ENCODE measurements around the gene MASP2.
"Not testable (repeated sequence)": the region's sequence is repeated elsewhere in the genome, so short reads cannot be mapped to it uniquely, and the experiment has no call there.

The MASP2 gene

GRCh38 chr1:11039351-11040104, 7.5 kb downstream of the MASP2 start:
- DNase-seq (ENCODE audit: low read depth): no peak

GRCh38 chr1:11037740-11038182, 9.3 kb downstream of the MASP2 start:
- peak; percentile 68 for DNase-seq (ENCODE audit: low read depth)

GRCh38 chr1:11037019-11037739, 9.9 kb downstream of the MASP2 start:
- DNase-seq (ENCODE audit: low read depth): not testable (repeated sequence)

- no peak for DNase-seq (ENCODE audit: low read depth)
These were observed 15.3 kb downstream of the MASP2 start for GRCh38 chr1:11031624-11032262.

- no peak for DNase-seq (ENCODE audit: low read depth)
These were observed 16.2 kb downstream of the MASP2 start for GRCh38 chr1:11030865-11031264.

GRCh38 chr1:11028018-11028417, 19.0 kb downstream of the MASP2 start:
- no peak for DNase-seq (ENCODE audit: low read depth)

- DNase-seq (ENCODE audit: low read depth): no peak
These were observed 19.7 kb downstream of the MASP2 start for GRCh38 chr1:11027316-11027715.

GRCh38 chr1:11026903-11027302, 20.1 kb downstream of the MASP2 start:
- no peak for DNase-seq (ENCODE audit: low read depth)

GRCh38 chr1:11026052-11026451, 21.0 kb downstream of the MASP2 start:
- no peak for DNase-seq (ENCODE audit: low read depth)

GRCh38 chr1:11025618-11026017, 21.4 kb downstream of the MASP2 start:
- no peak for DNase-seq (ENCODE audit: low read depth)

GRCh38 chr1:11024874-11025203, 22.2 kb downstream of the MASP2 start:
- DNase-seq (ENCODE audit: low read depth): no peak

- DNase-seq (ENCODE audit: low read depth): no peak
These were observed 22.7 kb downstream of the MASP2 start for GRCh38 chr1:11024154-11024873.

GRCh38 chr1:11023201-11023600, 23.8 kb downstream of the MASP2 start:
- no peak for DNase-seq (ENCODE audit: low read depth)

- no peak for DNase-seq (ENCODE audit: low read depth)
These were observed 27.1 kb downstream of the MASP2 start for GRCh38 chr1:11019971-11020370.

- DNase-seq (ENCODE audit: low read depth): not testable (repeated sequence)
These were observed 27.7 kb downstream of the MASP2 start for GRCh38 chr1:11019358-11019757.

- no peak for DNase-seq (ENCODE audit: low read depth)
These were observed 33.9 kb downstream of the MASP2 start for GRCh38 chr1:11013160-11013531.

GRCh38 chr1:11012260-11013159, 34.5 kb downstream of the MASP2 start, which contains the start of gene TARDBP:
Gene TARDBP (plus strand): TSS chr1:11012654. CDS start chr1:11013728, 1,074 bp downstream.
- peak; percentile 76 for DNase-seq (ENCODE audit: low read depth)

- DNase-seq (ENCODE audit: low read depth): no peak
These were observed 46.5 kb downstream of the MASP2 start for GRCh38 chr1:11000526-11000925.

GRCh38 chr1:10996100-10996499, 50.9 kb downstream of the MASP2 start:
- no peak for DNase-seq (ENCODE audit: low read depth)

- no peak for DNase-seq (ENCODE audit: low read depth)
These were observed 54.2 kb downstream of the MASP2 start for GRCh38 chr1:10992864-10993263.

GRCh38 chr1:10992004-10992403, 55.0 kb downstream of the MASP2 start:
- not testable (repeated sequence) for DNase-seq (ENCODE audit: low read depth)

All from stromal cell of bone marrow (primary cell).